Breast epithelium (tissue), 4 donors: ENCODE results near the gene H1-8. TPM values are rescaled to one million over a fixed set of nuclear protein-coding genes. Genes with fewer than 3 reads are reported as not detected.

ENCODE experiments used
- DNase-seq, 2 donors: peaks; one replicate each; pipeline ENCODE4 v3.0.0-alpha.2; 2019; ENCODE audit warnings: low spot score in 2 of 2
- H3K27ac ChIP-seq, 2 donors: fragments of 200-600 bp; sonication (generic) in 1 of 2; one replicate each; pipeline ENCODE4 v1.5.1; 2016 to 2019; ENCODE audit warnings: mild to moderate bottlenecking in 1 of 2
- H3K27me3 ChIP-seq, 2 donors: fragments of 200-600 bp; sonication (generic) in 1 of 2; one replicate each; pipeline versions ENCODE4 v1.5.1 to v1.6.0; 2017 to 2019; ENCODE audit warnings: control low read depth in 1 of 2, mild to moderate bottlenecking in 1 of 2
- H3K36me3 ChIP-seq: fragments of 200-600 bp; one replicate; pipeline ENCODE4 v1.5.1; 2019
- H3K4me1 ChIP-seq, 2 donors: fragments of 200-600 bp; sonication (generic); one replicate each; pipeline ENCODE4 v1.5.1; 2016 to 2019; ENCODE audit warnings: control low read depth in 1 of 2
- H3K4me3 ChIP-seq, 3 donors: fragments of 200-600 bp; sonication (generic); 1 replicate in 2 of 3; 2 replicates in 1 of 3; pipeline ENCODE4 v1.5.1; 2016 to 2019; ENCODE audit warnings: mild to moderate bottlenecking in 3 of 3, moderate library complexity in 2 of 3
- H3K9me3 ChIP-seq, 2 donors: fragments of 200-600 bp; sonication (generic) in 1 of 2; one replicate each; pipeline ENCODE4 v1.5.1; 2016 to 2019; ENCODE audit warnings: control low read depth in 1 of 2
- POLR2A ChIP-seq: fragments of 450-650 bp; IDR thresholded peaks from one replicate; pipeline ENCODE4 v1.6.1; 2016; ENCODE audit warnings: antibody characterized with exemption, mild to moderate bottlenecking, moderate library complexity
- POLR2AphosphoS5 ChIP-seq, 3 donors: sonication (generic); formaldehyde crosslinking; IDR thresholded peaks; one replicate each; pipeline ENCODE4 v1.6.1; 2017; ENCODE audit warnings: antibody characterized with exemption in 3 of 3
- intact Hi-C: fragments of 100-400 bp; cut with DNase I; formaldehyde crosslinking; loops from one replicate; pipeline ENCODE4 v1.15.1; 2023; ENCODE audit warnings: low total_unique reads
- total RNA-seq, 3 donors: library from RNA; depleted of rRNA; stranded (reverse); fragments of >200 nt; gene quantifications; one replicate each; pipeline ENCODE4 v1.1.0, GENCODE V29; 2016
- TF ChIP-seq, protein P1 (sequence below), 3 donors: fragments of 450-650 bp; IDR thresholded peaks; one replicate each; pipeline ENCODE4 v1.5.1; 2016 to 2017; ENCODE audit warnings: antibody characterized with exemption in 3 of 3, mild to moderate bottlenecking in 3 of 3, moderate library complexity in 3 of 3

The H1-8 gene
- total RNA-seq, 3 donors from 2014 or later, result not detected

DNA sequence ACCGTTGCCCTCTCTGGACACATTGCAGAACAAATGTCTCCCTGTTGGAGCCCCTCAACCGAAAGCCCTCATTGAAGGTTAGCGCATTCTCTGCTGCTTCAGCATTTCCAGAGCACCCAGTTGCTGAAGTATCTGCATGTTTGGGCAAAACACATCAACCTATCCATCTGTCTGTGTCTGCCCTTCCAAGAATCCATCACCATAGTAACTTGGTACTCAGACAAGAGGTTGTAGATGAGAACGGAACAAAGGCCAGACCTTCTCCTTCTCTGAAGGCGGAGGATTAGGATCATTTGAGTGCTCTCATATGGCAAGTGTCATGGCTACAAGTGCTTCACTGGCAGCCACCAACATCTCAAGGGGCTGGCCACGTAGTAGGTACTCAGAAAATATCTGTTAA is 37.6 kb upstream of the H1-8 start:
- no peaks in the 10 kb centered on the region for H3K36me3 ChIP-seq
- peaks cover 0 to 10% of the 10 kb centered on the region in 2 donors for H3K4me1 ChIP-seq
- TF ChIP-seq POLR2A (no peak), POLR2AphosphoS5 (IDR thresholded peaks at IDR 0.05) (no peak)
- TF ChIP-seq, protein P1, sequence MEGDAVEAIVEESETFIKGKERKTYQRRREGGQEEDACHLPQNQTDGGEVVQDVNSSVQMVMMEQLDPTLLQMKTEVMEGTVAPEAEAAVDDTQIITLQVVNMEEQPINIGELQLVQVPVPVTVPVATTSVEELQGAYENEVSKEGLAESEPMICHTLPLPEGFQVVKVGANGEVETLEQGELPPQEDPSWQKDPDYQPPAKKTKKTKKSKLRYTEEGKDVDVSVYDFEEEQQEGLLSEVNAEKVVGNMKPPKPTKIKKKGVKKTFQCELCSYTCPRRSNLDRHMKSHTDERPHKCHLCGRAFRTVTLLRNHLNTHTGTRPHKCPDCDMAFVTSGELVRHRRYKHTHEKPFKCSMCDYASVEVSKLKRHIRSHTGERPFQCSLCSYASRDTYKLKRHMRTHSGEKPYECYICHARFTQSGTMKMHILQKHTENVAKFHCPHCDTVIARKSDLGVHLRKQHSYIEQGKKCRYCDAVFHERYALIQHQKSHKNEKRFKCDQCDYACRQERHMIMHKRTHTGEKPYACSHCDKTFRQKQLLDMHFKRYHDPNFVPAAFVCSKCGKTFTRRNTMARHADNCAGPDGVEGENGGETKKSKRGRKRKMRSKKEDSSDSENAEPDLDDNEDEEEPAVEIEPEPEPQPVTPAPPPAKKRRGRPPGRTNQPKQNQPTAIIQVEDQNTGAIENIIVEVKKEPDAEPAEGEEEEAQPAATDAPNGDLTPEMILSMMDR (IDR thresholded peaks at IDR 0.05), result no peak
- no peak for DNase-seq
- H3K27ac ChIP-seq, result peak overlapping the region in 1 of 2 donors; percentile 29
- H3K9me3 ChIP-seq, result no peaks in the 10 kb centered on the region
- intact Hi-C loops, result no loop called here
- H3K27me3 ChIP-seq, result no peaks in the 10 kb centered on the region
- no peak overlapping the region for H3K4me3 ChIP-seq

- H3K27ac ChIP-seq, result peak overlapping the region in 1 of 2 donors; percentile 8
- H3K36me3 ChIP-seq, result no peaks in the 10 kb centered on the region
- no peaks in the 10 kb centered on the region for H3K27me3 ChIP-seq
- DNase-seq, result peak in 1 of 2 donors; percentile 71
- intact Hi-C loops, result no loop called here
- H3K4me1 ChIP-seq, result peaks cover 0 to 10% of the 10 kb centered on the region in 2 donors
- H3K9me3 ChIP-seq, result no peaks in the 10 kb centered on the region
- TF ChIP-seq POLR2AphosphoS5 (IDR thresholded peaks at IDR 0.05), result peak in 1 of 3 donors; percentile 18
- TF ChIP-seq, protein P1 (IDR thresholded peaks at IDR 0.05), result no peak
- no peak overlapping the region for H3K4me3 ChIP-seq
These were observed 36.7 kb upstream of the H1-8 start for GRCh38 chr3:129506231-129506742.

DNA sequence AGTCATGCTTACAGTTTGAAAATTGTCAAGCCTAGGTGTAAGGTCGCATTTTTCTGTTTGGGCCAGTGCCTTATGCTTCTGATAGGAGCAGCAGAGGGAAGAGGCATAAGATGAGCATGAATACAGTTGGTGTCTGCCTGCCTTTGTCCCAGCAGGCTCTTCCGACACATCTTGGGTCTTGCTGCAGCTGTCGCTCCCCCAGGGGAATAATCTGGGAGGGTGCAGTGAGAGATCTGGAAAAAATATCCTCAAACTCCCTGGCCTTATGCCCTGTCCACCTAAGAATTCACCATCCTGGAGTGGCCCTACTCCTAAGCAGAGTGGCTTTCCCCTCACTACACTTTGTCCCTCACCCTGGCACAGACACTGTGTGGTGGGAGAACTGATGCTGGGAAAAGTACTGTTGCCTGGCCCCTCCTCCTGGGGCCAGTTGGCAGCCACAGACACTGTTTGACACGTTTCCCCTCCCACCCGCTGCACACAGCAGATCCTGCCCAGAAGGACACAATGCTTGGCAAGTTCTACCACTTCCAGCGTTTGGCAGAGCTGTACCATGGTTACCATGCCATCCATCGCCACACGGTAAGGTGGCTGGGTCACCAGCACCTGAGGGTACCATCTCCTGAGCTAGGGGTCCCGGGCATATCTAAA is 35.7 kb upstream of the H1-8 start:
- Histone ChIP-seq H3K27me3 (no peaks in the 10 kb centered on the region), H3K27ac (peak overlapping the region; percentile 55 to 81), H3K9me3 (no peaks in the 10 kb centered on the region), H3K36me3 (no peaks in the 10 kb centered on the region), H3K4me1 (peaks cover 0 to 10% of the 10 kb centered on the region in 2 donors), H3K4me3 (no peak overlapping the region)
- peak in 1 of 2 donors; percentile 63 for DNase-seq
- intact Hi-C loops, result no loop called here
- TF ChIP-seq POLR2A, result no peak
- TF ChIP-seq POLR2AphosphoS5 (IDR thresholded peaks at IDR 0.05), result no peak
- TF ChIP-seq, protein P1 (IDR thresholded peaks at IDR 0.05), result no peak

DNA sequence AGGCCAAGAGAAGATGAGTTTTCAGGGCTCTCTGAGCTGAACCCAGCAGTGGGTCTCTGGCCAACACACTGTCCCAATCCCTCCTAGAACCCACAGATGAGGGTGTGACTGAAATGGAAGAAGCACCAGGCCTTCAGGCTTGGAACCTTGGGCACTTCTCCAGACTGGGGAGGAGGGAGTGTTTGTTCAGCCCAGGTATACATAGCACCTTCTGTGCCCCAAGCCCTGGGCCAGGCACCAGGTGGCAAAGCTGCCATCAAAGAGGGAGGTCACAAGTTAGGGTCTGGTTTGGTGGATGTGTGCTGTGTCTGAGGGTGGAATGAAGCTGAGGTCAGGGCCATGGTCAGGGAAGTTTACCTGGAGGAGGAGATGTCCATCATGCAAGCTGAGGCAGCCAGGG is 30.4 kb upstream of the H1-8 start:
- Histone ChIP-seq H3K36me3 (no peaks in the 10 kb centered on the region), H3K9me3 (no peaks in the 10 kb centered on the region), H3K27me3 (no peaks in the 10 kb centered on the region), H3K27ac (no peak overlapping the region), H3K4me3 (no peak overlapping the region), H3K4me1 (no peaks in the 10 kb centered on the region)
- no peak for TF ChIP-seq POLR2A
- TF ChIP-seq, protein P1 (IDR thresholded peaks at IDR 0.05), result no peak
- no peak for TF ChIP-seq POLR2AphosphoS5 (IDR thresholded peaks at IDR 0.05)
- intact Hi-C loops, result no loop called here
- peak in 1 of 2 donors; percentile 59 for DNase-seq

- Histone ChIP-seq H3K27ac (no peak overlapping the region), H3K4me3 (no peak overlapping the region), H3K36me3 (no peaks in the 10 kb centered on the region), H3K4me1 (no peaks in the 10 kb centered on the region), H3K27me3 (no peaks in the 10 kb centered on the region), H3K9me3 (no peaks in the 10 kb centered on the region)
- DNase-seq, result no peak
- intact Hi-C loops, result no loop called here
- no peak for TF ChIP-seq POLR2A
- TF ChIP-seq POLR2AphosphoS5 (IDR thresholded peaks at IDR 0.05), result no peak
- TF ChIP-seq, protein P1 (IDR thresholded peaks at IDR 0.05), result no peak
These were observed 29.3 kb upstream of the H1-8 start for GRCh38 chr3:129513705-129514104.
